Measurements from ENCODE around the gene RASSF1.
"Not testable (repeated sequence)": the region's sequence is repeated elsewhere in the genome, so short reads cannot be mapped to it uniquely, and the experiment has no call there.

Gene RASSF1

GRCh38 chr3:50286322-50287227 is 54.1 kb downstream of the RASSF1 start:
- DNase-seq (ENCODE audit: low read depth in 2 of 2): no peak

GRCh38 chr3:50284121-50284520 is 56.5 kb downstream of the RASSF1 start:
- DNase-seq (ENCODE audit: low read depth in 2 of 2): not testable (repeated sequence)
